Islet precursor cell (in vitro differentiated cells): ENCODE data around the gene NGLY1.

Experiments used
- DNase-seq: peaks from one replicate; pipeline ENCODE4 v3.0.0-alpha.2; 2018

Gene NGLY1, protein sequence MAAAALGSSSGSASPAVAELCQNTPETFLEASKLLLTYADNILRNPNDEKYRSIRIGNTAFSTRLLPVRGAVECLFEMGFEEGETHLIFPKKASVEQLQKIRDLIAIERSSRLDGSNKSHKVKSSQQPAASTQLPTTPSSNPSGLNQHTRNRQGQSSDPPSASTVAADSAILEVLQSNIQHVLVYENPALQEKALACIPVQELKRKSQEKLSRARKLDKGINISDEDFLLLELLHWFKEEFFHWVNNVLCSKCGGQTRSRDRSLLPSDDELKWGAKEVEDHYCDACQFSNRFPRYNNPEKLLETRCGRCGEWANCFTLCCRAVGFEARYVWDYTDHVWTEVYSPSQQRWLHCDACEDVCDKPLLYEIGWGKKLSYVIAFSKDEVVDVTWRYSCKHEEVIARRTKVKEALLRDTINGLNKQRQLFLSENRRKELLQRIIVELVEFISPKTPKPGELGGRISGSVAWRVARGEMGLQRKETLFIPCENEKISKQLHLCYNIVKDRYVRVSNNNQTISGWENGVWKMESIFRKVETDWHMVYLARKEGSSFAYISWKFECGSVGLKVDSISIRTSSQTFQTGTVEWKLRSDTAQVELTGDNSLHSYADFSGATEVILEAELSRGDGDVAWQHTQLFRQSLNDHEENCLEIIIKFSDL

DNA sequence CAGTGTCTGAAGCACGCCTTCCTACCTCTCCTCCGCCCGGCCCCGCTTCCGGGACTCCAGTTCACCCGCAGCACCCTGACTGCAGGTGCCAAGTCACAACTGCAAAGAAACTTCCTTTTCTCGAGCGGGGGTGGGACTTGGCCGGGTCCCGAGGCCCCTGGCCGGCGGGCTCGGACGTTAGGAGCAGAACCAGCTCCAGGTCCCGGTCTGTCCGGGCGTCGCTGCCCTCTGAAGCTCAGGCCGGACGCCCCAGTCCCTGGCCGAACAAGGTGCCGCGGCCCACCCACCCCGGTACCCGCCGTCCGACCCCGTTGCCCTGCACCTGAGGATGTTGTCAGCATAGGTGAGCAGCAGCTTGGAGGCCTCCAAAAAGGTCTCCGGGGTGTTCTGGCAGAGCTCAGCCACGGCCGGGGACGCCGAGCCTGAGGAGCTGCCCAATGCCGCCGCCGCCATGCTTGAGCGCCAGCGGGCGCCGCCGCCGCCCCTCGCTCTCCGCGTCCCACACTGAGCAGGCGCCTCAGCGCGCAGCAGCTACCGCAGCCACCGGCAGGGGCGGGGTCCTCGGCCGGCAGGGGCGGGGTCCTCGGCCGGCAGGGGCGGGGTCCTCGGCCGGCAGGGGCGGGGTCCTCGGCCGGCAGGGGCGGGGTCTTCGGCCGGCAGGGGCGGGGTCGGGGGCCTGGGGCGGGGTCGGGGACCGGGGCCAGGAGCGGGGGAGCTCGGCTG lies at the start of gene NGLY1:
TSS of gene NGLY1 (minus strand) at position 506 of the 723 bp plus-strand sequence. CDS start at position 453, 53 bp downstream.
- peak; percentile 91 for DNase-seq

DNA sequence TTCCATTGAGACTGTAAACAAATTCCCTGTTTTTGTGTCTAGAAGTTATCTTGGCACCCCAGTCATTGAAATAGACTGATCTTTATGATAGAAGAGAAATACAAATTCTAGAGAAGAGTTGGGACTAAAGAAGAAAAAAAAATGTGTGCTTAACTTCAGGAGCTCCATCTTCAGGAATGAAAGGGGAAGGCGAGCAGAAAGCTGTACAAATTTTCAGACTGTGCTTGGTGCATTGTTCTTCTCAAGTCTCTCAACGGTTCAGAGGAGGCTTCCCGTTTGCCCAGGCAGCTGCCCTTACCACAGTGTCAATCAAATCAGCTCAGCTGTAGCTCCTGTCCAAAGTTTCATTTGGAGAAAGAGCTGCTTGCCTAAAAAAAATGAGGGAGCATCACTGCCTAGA lies 48.3 kb upstream of the NGLY1 start:
- DNase-seq, result peak; percentile 65

DNA sequence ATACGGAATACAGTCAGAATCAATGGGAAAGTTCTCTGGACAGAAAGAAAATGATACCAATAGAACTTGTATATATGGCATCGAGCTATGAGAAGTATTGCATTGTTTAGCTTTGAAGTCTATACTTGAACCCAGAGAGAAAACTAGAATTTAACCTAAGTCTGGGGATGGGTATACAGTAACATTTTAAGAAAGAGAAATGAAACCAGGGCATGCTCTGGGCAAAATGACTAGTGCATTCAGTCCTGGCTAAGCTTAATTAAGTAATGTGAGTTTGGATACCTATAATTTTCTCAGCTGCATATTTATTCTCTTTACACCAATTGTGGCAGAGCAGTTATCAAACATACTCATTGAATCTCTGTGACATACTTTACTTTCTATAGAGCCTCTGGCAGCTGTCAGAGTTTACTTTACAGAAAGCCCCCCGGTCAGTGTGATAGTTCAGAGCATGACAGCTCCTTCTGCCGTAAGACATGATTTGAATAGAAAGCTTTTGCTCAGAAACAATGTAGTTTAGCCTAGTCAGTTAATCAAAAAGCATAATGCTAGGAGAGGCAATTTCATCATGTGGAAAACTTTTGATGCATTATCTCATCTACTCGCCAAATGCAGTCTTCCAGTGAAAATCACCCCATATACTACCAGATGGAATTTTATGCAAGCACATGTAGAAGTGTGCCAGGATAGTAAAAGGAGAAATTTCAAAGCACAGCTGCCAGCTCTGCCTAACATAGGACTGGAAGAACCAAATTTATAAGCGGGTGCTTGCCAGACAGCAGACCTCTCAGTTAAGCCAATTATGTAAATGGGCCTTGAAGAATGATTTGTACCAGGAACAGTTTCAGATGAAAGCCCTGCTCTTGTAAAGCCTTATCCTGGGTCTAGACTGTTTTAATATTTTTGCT lies 47.4 kb upstream of the NGLY1 start:
- DNase-seq, result no peak

DNA sequence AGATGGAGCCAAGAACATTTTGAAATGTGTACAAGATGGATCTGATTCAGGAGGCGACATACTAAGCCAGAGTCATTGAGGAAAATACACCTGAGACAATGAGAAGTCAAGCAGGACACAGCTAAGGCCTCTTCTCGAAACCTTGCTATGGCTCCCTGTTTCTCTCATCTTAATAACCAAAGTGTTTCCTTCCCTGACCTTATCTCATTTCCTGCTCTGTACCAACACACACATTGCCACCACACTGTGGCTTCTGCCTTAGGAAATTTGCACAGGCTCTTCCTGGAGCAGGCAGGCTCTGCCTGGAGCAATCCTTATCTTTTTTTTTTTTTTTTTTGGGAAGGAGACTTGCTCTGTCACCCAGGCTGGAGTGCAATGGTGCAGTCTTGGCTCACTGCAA lies 43.3 kb upstream of the NGLY1 start:
- no peak for DNase-seq

DNA sequence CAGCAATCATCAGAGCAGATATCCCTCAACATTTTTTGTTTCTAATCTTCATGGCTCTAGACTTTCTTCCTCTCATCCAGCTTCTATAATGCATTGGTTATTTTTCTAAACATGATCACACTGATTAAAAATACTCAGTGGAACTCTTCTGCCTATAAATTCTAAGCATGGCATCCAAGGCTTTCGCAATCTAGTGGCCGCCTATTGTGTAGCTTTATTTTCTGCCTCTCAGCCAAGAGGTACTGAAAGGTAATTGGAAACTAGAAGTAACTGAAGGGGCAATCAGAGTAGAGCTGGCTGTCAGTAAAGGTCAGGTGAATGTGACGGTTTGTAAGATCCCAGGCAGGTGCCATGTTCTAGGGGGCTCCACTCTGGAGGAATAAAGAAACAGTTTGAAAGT lies 40.1 kb upstream of the NGLY1 start:
- DNase-seq, result no peak

DNA sequence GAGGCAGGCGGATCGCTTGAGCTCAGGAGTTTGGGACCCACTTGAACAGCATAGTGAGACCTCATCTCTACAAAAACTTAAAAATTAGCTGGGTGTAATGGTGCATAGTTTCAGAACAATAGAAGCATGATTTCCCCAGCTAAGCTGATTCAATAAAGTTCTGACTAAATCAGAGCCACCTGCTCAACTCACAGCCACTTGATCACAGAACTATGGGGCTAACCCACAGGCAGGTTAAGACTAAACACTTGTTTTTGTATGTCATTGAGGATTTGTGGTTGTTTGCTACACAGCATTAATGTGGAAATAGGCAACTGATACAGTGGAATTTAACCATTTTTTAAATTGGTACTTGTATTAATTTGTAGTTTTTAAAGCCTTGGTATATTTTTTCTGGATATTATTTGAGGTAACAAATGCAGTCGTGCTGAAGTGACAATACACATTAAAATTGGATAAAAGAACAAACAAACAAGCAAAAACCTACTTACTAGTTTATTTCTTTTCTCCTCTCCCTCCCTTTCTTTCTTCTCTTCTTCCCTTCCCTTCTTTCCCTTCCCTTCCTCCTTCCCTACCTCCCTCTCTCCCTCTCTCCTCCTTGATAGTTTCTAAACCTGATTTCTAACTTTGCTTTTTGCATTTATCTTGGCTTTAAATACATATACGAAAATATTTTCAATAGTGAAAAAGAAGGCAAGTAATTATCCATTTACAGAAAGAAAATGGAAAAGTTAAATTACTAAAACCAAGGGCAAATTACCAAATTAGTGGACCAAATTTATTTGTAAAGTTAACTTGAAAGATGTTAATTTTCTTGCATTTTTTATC lies 38.7 kb upstream of the NGLY1 start:
- DNase-seq, result no peak

DNA sequence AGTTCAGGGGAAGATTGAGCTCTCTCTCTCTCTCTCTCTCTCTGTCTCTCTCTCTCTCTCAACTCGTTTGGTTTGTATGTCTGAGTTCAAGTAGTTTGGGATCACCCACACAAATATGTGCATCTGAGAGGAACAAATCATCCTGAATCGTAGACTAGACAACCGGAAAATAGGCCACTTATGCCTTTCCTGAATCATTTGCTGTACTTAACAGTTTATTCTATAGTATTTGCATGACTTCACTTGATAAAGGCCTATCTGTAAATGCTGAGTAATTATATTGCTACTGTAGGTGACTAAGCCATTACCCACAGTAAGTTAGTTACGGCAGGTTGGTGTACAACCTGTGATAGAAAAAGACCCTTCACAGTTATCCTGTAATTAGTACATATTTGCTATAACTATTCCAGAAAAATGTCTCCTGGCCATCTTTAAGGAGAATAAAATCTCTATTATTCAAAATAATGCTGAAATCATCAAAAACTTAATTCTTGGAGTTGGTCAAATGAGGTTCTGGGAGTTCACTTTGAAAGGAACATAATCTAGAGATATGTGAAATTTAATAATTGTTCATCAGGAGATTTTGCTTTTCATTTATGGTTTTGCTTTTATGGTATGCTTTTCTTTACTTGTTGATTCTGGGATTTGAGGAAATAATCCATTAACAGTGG lies 37.7 kb upstream of the NGLY1 start:
- no peak for DNase-seq

DNA sequence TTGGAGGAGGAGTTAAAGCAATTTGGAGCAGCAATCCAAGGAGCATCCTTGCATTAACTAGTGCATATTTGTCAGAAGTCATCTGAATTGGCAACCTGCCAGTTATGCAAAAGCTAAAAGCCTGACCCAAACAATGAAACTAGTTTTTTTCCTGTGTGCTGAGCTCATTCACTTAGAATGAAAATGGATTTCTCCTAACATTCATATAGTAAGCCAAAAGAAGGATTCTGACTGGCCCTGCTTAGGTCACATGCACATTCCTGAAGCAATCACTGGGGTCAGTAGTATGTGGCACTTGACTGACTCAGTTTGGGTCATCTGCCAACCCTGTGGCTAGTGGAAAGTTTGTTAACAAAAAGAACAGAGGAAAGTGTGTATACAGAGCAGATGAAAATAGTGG lies 37.1 kb upstream of the NGLY1 start:
- DNase-seq, result peak; percentile 58

DNA sequence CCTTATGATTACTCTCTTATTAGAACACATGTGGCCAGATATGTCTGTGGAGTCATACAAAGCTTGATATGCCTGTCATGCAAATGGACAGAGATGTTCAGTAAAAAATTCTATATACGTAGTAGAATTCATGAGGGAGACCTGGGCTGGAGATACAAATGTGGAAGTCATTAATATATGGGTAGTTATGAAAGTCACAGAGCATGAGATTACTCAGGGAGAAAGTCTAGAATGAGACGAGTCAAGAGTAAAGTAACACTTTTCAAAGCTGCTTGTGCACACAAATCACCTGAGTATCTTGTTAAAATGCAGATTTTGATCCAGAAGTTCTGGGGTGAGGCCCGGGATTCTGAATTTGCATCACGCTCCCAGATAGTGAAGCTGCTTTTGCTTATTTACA lies 35.1 kb upstream of the NGLY1 start:
- DNase-seq, result no peak

DNA sequence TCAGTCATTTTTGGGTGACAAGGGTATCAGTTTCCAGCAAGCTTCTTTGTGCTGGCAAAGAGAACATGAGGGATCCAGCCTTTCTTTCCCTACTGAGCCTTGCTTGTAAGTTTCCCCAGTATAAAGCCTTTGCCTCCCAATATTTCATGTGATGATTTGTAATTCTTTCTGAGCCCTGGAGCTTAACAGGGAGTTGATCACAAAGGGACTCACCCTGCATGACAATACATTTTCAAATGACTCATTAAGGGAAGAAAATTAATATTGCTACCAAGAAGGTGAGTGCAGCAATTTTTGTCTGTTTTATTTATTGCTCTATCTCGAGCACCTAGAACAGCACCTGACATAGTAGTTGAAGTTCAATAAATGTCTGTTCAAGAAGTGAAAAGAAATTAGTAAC lies 34.4 kb upstream of the NGLY1 start:
- no peak for DNase-seq

DNA sequence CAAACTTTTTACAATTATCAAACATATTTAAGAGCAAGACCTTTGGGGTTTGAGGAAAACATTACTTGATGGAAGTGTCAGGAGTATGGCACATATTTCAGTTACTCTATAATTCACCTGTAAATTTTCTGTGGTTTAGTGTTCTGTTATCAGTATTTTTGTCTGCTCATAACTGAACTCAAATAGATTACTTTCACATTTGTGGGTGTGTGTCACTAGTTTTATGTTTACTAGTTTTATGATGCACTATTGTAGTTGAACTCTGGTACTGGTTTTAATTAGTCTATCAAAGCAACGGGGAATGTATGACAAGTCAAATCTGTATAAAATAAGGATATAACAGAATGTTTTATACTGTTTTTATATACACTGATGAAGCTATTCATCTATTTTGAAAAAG lies 33.9 kb upstream of the NGLY1 start:
- DNase-seq, result no peak

DNA sequence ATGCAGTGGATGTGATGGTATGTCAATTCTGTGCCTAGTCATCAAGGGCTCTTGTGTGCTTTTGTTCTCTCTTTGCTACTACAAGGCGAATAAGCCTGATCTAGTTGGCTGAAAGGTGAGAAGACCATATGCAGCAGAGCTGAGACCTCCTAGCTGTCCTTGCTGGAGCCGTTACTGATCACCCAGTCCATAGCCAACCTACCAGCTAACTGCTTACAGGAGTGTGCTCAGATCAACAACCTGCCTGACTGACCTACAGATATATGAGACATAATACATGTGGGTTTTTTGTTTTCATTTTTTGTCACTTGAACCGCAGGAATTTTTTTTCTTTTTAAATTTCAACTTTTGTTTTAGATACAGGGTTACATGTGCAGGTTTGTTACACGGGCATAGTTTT lies 29.4 kb upstream of the NGLY1 start:
- no peak for DNase-seq

DNA sequence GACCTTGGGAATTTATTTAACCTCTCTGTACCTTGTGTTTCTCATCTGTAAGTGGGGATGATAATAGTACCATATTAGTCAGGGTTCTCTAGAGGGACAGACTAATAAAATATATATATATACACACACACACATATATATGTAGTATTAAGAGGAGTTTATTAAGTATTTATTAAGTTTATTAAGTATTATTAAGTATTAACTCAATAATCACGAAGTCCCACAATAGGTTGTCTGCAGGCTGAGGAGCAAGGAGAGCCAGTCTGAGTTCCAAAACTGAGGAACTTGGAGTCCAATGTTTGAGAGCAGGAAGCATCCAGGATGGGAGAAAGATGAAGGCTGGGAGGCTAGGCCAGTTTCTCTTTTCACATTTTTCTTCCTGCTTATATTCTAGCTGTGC lies 21.4 kb upstream of the NGLY1 start:
- no peak for DNase-seq

DNA sequence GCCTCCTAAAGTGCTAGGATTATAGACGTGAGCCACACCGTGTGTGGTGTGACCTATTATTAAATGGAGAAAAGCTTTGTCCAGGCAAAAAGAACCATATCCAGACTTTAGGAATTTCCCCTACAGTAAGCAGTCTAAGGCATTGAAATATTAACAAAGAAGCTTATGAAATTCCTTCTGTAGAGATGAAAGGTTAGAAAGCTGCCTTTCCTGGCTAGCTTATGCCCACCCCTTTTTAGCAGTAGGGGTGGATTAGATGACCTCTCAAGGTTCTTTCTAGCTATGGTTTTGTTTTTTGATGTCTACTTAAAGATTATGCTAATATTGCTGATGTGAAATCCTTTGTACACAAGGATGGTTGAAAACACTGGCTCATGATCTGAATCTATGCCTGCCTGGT lies 20.6 kb upstream of the NGLY1 start:
- DNase-seq, result no peak

DNA sequence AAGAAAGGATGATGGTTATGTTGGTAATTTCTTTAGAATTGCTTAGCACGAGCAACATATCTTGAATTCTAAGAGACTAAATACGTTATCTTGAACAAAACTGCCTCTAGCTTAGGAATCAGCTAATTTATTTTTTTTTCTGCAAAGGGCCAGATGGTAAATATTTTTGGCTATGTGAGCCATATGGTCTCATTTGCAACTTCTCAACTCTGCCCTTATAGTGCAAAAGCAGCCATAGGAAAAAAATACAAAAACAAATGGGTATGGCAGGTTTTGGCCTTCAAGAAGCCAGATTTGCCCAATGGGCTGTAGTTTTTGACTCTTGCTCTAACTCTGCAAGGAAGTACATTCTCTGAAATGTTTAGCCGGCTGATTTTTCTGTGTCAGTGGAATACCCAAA lies 18.5 kb upstream of the NGLY1 start:
- no peak for DNase-seq

DNA sequence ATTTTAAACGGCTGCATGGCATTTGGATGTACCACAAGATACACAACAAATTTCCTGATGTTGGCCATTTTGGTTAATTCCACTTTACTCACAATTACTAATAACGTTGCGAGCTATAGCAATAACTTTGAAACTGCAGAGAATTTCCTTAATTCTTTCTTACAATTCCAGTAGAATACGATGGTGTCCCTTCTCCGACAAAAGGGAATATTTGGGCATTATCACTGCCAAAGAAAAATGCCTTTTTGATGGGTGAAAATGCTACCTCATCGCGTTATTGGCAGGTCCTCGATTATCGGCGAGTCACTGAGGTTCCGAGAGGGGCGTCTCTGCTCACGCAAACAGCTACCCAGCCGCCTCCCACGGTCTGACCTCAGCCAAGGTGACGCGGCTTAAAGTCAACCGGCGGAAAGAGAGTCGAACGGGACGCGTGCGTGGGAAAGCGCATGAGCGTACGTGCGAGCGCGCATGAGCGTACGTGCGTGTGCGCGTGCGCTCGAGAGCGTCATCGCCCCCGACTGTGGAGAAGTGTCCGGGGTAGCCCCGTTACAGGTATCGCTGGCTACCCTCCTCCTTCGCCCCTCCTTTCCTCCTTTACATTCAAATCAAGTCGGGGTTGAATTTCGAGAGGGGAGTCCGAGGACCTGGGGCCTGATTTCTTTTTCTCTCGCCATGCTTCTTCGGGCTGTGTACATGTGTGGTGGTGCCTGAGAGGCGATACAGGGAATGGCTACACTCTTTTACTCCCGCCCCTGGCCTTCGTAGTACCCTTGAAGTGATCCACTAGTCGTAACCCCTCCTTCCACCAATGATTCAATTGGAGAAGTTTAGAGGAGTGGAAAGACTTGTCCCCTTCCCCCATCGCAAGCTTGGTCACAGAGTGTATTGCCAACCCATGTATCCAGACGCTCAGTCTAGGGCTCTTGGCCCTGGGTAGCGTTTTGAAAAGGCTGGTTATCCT lies 6.6 kb upstream of the NGLY1 start, which contains the start of gene OXSM:
TSS of gene OXSM (plus strand) at position 495 of the 961 bp plus-strand sequence. CDS start 931 bp downstream, outside the sequence.
- peak; percentile 80 for DNase-seq

DNA sequence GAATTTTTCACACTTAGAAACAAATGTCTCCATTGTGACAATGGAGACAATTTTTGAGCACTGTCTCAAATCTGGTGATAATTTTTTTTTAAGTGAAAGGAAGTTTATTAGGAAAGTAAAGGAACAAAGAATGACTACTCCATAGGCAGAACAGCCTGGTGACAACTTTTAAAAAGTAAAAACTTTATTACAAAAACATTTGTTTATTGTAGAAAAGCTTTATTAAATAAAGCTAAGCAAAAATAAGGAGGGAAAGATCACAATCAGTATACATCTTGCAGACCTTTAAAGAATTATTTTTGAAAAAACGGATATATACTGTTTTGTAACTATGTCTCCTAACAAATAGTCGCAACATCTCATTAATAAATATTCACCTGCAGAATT lies 6.0 kb upstream of the NGLY1 start:
- DNase-seq, result no peak

DNA sequence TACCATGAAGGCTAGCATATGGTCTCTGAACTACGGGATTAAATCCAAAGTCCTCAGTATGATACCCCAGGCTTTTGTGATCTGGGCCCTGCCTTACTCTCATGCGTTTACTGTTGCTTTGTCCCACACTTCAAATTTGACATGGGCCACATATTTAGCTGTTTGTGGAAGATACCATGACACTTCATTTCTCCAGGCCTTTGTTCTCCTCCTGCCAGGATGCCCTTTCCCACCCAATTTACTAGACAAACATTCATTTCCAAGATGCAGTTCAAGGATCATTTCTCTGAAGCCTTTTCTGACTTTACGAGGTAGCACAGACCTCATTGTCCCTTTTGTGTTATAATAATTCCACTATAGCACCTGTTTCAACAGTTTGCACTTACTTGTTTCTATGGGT lies 4.4 kb upstream of the NGLY1 start:
- DNase-seq, result no peak

DNA sequence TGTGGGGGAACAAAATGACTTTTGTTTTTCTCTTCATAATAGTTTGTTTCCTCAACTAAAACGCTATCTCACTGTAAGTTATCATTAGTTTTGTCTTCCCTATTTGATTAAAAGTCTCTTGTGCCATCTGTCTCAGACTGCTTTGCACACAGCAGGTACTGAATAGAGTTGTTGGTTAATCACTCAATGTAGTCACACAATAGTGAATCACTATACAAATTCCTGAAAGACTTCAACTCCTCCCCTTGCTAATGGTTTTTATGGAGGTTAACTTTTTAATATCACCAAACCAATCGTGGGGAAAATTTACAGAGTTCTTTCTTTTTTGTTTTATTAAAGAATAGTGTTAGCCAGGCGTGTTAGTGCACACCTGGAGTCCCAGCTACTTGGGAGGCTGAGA lies 2.6 kb upstream of the NGLY1 start:
- DNase-seq, result no peak

DNA sequence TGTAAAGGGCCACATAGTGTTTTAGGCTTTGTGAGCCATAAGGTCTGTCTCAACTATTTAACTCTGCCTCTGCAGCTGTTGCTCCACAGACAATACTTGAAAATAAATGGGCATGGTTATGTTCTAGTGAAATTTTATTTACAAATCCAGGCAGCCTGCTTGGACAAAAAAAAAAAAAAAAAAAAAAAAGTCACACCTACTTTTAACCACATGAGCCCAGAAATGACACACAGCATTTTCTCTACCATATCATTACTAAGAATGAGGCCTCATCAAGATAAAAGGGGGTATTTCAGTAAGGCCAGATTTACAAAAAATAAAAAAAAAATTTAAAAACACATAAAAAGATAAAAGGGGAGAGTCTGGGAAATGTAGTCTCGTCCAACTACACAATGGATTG lies 1.7 kb upstream of the NGLY1 start:
- DNase-seq, result no peak
